K562 (cell line): ENCODE data around the gene TIMM17B. TPM values are rescaled to one million over a fixed set of nuclear protein-coding genes. Genes with fewer than 3 reads are reported as not detected.

ENCODE experiments used
- ARID3A ChIP-seq: IDR thresholded peaks from 2 replicates; pipeline ENCODE4 v1.6.1; 2012; ENCODE audit warnings: low read depth, low read length, improper control_type of control experiment, borderline replicate concordance
- COPS2 ChIP-seq: fragments of 450-650 bp; conservative IDR thresholded peaks from 2 replicates; pipeline ENCODE4 v1.6.1; 2016; ENCODE audit warnings: mild to moderate bottlenecking, moderate library complexity
- FOS ChIP-seq: IDR thresholded peaks from 3 replicates; pipeline ENCODE4 v1.6.1; 2011; ENCODE audit not compliant: insufficient read length; ENCODE audit errors: extremely low read depth
- GATAD2A ChIP-seq: fragments of 450-650 bp; IDR thresholded peaks from 2 replicates; pipeline ENCODE4 v1.6.1; 2017
- JUND ChIP-seq, 2 experiments: IDR thresholded peaks; 2 replicates in 1 of 2; 3 replicates in 1 of 2; pipeline ENCODE4 v1.6.1; 2011; ENCODE audit warnings: borderline replicate concordance in 2 of 2, low read depth in 2 of 2, low read length in 2 of 2, improper control_type of control experiment in 1 of 2, missing biosample characterization in 1 of 2, missing genetic modification characterization in 1 of 2, missing genetic modification reagents in 1 of 2
- KAT8 ChIP-seq: fragments of 450-650 bp; IDR thresholded peaks from 2 replicates; pipeline ENCODE4 v1.6.1; 2016; ENCODE audit warnings: low read depth, mild to moderate bottlenecking
- MCM7 ChIP-seq, 2 experiments: fragments of 450-650 bp; IDR thresholded peaks; 2 replicates each; pipeline ENCODE4 v1.6.1; 2016 to 2018
- MECOM ChIP-seq: fragments of 250-450 bp; sonication (Bioruptor Pico); IDR thresholded peaks from 2 replicates; pipeline ENCODE4 v1.8.0; 2022; ENCODE audit warnings: inconsistent platforms
- MYC ChIP-seq, 2 experiments: fragments of 250-450 bp in 1 of 2; sonication (Bioruptor Pico) in 1 of 2; IDR thresholded peaks; 2 replicates each; pipeline versions ENCODE4 v1.5.1 to v1.6.1; 2012 to 2021; ENCODE audit warnings: low read depth in 2 of 2, borderline replicate concordance in 1 of 2, improper control_type of control experiment in 1 of 2, low read length in 1 of 2, mild to moderate bottlenecking in 1 of 2, moderate library complexity in 1 of 2
- NCOA2 ChIP-seq, 2 experiments: fragments of 450-650 bp; IDR thresholded peaks; 2 replicates each; pipeline ENCODE4 v1.6.1; 2018; ENCODE audit warnings: mild to moderate bottlenecking in 2 of 2, moderate library complexity in 1 of 2; ENCODE audit not compliant: partially characterized antibody in 2 of 2
- NFXL1 ChIP-seq: fragments of 450-650 bp; formaldehyde crosslinking; IDR thresholded peaks from 2 replicates; pipeline ENCODE4 v1.4.0; 2021; ENCODE audit warnings: mild to moderate bottlenecking
- NR2F6 ChIP-seq: fragments of 450-650 bp; formaldehyde crosslinking; IDR thresholded peaks from 2 replicates; pipeline ENCODE4 v1.4.0; 2020; ENCODE audit warnings: mild to moderate bottlenecking
- NR3C1 ChIP-seq: sonication (generic); formaldehyde crosslinking; IDR thresholded peaks from 2 replicates; pipeline ENCODE4 v1.8.1; 2022; ENCODE audit warnings: missing genetic modification reagents
- PCBP2 ChIP-seq: fragments of 200-400 bp; formaldehyde crosslinking; IDR thresholded peaks from 2 replicates; pipeline ENCODE4 v1.6.1; 2018; ENCODE audit warnings: low read length, low read depth, mild to moderate bottlenecking, moderate library complexity; ENCODE audit not compliant: poor library complexity, severe bottlenecking
- RCOR1 ChIP-seq, 2 experiments: IDR thresholded peaks; 2 replicates each; pipeline ENCODE4 v1.6.1; 2012; ENCODE audit warnings: low read depth in 2 of 2, low read length in 2 of 2, borderline replicate concordance in 1 of 2, improper control_type of control experiment in 1 of 2
- SIRT6 ChIP-seq: IDR thresholded peaks from one replicate; pipeline ENCODE4 v1.6.1; 2012; ENCODE audit warnings: low read depth, mild to moderate bottlenecking, control low read depth, inconsistent platforms, low read length, moderate library complexity
- SLC30A9 ChIP-seq: fragments of 250-450 bp; sonication (Bioruptor Pico); IDR thresholded peaks from 2 replicates; pipeline ENCODE4 v1.8.0; 2022; ENCODE audit warnings: mild to moderate bottlenecking, moderate library complexity
- TEAD4 ChIP-seq, 2 experiments: sonication (generic) in 1 of 2; formaldehyde crosslinking in 1 of 2; IDR thresholded peaks; 2 replicates each; pipeline versions ENCODE4 v1.6.1 to v1.8.0; 2012 to 2022; ENCODE audit warnings: borderline replicate concordance in 1 of 2, inconsistent platforms in 1 of 2, low read length in 1 of 2, mild to moderate bottlenecking in 1 of 2, missing genetic modification reagents in 1 of 2
- U2AF2 ChIP-seq: fragments of 200-400 bp; formaldehyde crosslinking; optimal IDR thresholded peaks from 2 replicates; pipeline ENCODE3; 2017; ENCODE audit warnings: low read depth, mild to moderate bottlenecking, low read length
- USF2 ChIP-seq: sonication (generic); formaldehyde crosslinking; IDR thresholded peaks from 2 replicates; pipeline ENCODE4 v1.5.0; 2020; ENCODE audit warnings: missing genetic modification reagents
- XRCC5 ChIP-seq: fragments of 200-400 bp; formaldehyde crosslinking; IDR thresholded peaks from 2 replicates; pipeline ENCODE4 v1.6.1; 2017; ENCODE audit warnings: low read depth, mild to moderate bottlenecking, low read length
- ZNF184 ChIP-seq: sonication (generic); formaldehyde crosslinking; IDR thresholded peaks from 2 replicates; pipeline ENCODE4 v1.5.0; 2020; ENCODE audit warnings: missing genetic modification reagents
- ZNF197 ChIP-seq: fragments of 200-800 bp; sonication (Bioruptor generic); IDR thresholded peaks from 2 replicates; pipeline ENCODE4 v1.6.1; 2016; ENCODE audit warnings: low read depth, missing genetic modification characterization, missing compliant biosample characterization
- ZNF354B ChIP-seq: fragments of 250-450 bp; sonication (Bioruptor Pico); IDR thresholded peaks from 2 replicates; pipeline ENCODE4 v1.4.0; 2020
- ZNF431 ChIP-seq: sonication (generic); formaldehyde crosslinking; IDR thresholded peaks from 2 replicates; pipeline ENCODE4 v1.8.0; 2022; ENCODE audit warnings: mild to moderate bottlenecking, missing genetic modification reagents
- ZNF785 ChIP-seq: fragments of 250-450 bp; sonication (Bioruptor Pico); IDR thresholded peaks from 2 replicates; pipeline ENCODE4 v1.4.0; 2020; ENCODE audit warnings: mild to moderate bottlenecking
- polyA plus RNA-seq, 8 experiments: library from polyadenylated mRNA; depleted of rRNA in 4 of 8; stranded (reverse) in 5 of 8; unstranded in 3 of 8; fragments of >200 nt; fragmentation: Nextera tagmentation in 2 of 8; fragmentation: Illumina TruSeq in 1 of 8; extraction: Ambion mirVana in 2 of 8; extraction: Trizol in 1 of 8; gene quantifications; 2 replicates each; pipeline versions ENCODE4 v1.2.1 to v1.2.3, GENCODE V29; 2011 to 2014; ENCODE audit warnings: inconsistent platforms in 1 of 8, missing spikeins in 1 of 8
- total RNA-seq, 7 experiments: library from RNA; depleted of rRNA in 6 of 7; stranded (reverse); fragments of >200 nt in 6 of 7; fragmentation: Illumina TruSeq in 2 of 7; extraction: Trizol in 2 of 7; gene quantifications; 2 replicates each; pipeline versions ENCODE4 v1.2.1 to v1.2.3, GENCODE V29; 2011 to 2021; ENCODE audit warnings: low replicate concordance in 1 of 7

Gene TIMM17B
- total and polyA plus RNA-seq, 9 of the 15 experiments (the other 6 are each of a cell fraction or from before 2014, with no cell fraction given) = 9.9 to 184 (median 115) TPM

GRCh38 chrX:48864210-48864609 lies 33.4 kb downstream of the TIMM17B start (continued):
- no peak for TF ChIP-seq U2AF2
- no peak for TF ChIP-seq ZNF431 (CRISPR knock-in tag)
- no peak for TF ChIP-seq GATAD2A
- TF ChIP-seq SLC30A9 (CRISPR knock-in tag) = no peak
- TF ChIP-seq JUND (IDR thresholded peaks at IDR 0.05; ENCODE audit: borderline replicate concordance, low read depth, low read length) = peak; percentile 18; the same call in 1 of the 2 replicates
- TF ChIP-seq JUND (tag; IDR thresholded peaks at IDR 0.05; ENCODE audit: borderline replicate concordance, low read depth, low read length) = peak; percentile 49; the same call in 1 of the 3 replicates
- peak in 1 of 2 experiments; percentile 90; a peak in 2 of 4 replicates for TF ChIP-seq RCOR1 (IDR thresholded peaks at IDR 0.05; ENCODE audit: borderline replicate concordance in 1 of 2, low read depth in 2 of 2, low read length in 2 of 2)
- TF ChIP-seq MECOM (CRISPR knock-in tag) = no peak
- no peak for TF ChIP-seq SIRT6
- no peak for TF ChIP-seq ZNF184 (CRISPR knock-in tag)
- 0 out of 2 replicates have a peak, but pooled peaks have one; percentile 58 for TF ChIP-seq ARID3A
- no peak for TF ChIP-seq MCM7 (IDR thresholded peaks at IDR 0.05)
- no peak for TF ChIP-seq PCBP2
- no peak for TF ChIP-seq NR2F6 (CRISPR knock-in tag)
- no peak for TF ChIP-seq NCOA2 (IDR thresholded peaks at IDR 0.05; ENCODE audit: partially characterized antibody in 2 of 2)
- no peak for TF ChIP-seq FOS
- no peak for TF ChIP-seq XRCC5
- no peak for TF ChIP-seq COPS2
- no peak for TF ChIP-seq NR3C1 (CRISPR knock-in tag)
- TF ChIP-seq KAT8 = no peak
- TF ChIP-seq MYC (IDR thresholded peaks at IDR 0.05; ENCODE audit: low read depth, low read length) = no peak
- no peak for TF ChIP-seq MYC (CRISPR knock-in tag; IDR thresholded peaks at IDR 0.05; ENCODE audit: borderline replicate concordance, low read depth)
- TF ChIP-seq ZNF785 (CRISPR knock-in tag) = no peak
- no peak for TF ChIP-seq NFXL1 (CRISPR knock-in tag)
- TF ChIP-seq USF2 = no peak
- TF ChIP-seq ZNF354B = no peak
- TF ChIP-seq ZNF197 (CRISPR knock-in tag) = no peak
- peak; percentile 69; the same call in 1 of the 2 replicates for TF ChIP-seq TEAD4 (IDR thresholded peaks at IDR 0.05; ENCODE audit: low read length)
- TF ChIP-seq TEAD4 (CRISPR knock-in tag; IDR thresholded peaks at IDR 0.05; ENCODE audit: borderline replicate concordance) = no peak
